GM19240 (cell line): ENCODE results near the gene EXOC5.
"Not testable (repeated sequence)": the region's sequence is repeated elsewhere in the genome, so short reads cannot be mapped to it uniquely, and the experiment has no call there.

ENCODE experiments used
- DNase-seq: peaks from one replicate; pipeline ENCODE4 v3.0.0; 2011; ENCODE audit warnings: low spot score; ENCODE audit not compliant: insufficient read length

The EXOC5 gene

GRCh38 chr14:57258221-57258620 is 10.5 kb downstream of the EXOC5 start:
- DNase-seq = not testable (repeated sequence)

- DNase-seq = no peak
Observed at GRCh38 chr14:57254884-57255283, 13.8 kb downstream of the EXOC5 start.

GRCh38 chr14:57246933-57247657 is 21.6 kb downstream of the EXOC5 start:
- no peak for DNase-seq

GRCh38 chr14:57245941-57246340 is 22.8 kb downstream of the EXOC5 start:
- no peak for DNase-seq

- DNase-seq = no peak
Observed at GRCh38 chr14:57244106-57244505, 24.6 kb downstream of the EXOC5 start.

- DNase-seq = no peak
Observed at GRCh38 chr14:57243320-57243719, 25.4 kb downstream of the EXOC5 start.

GRCh38 chr14:57240115-57240514 is 28.6 kb downstream of the EXOC5 start:
- not testable (repeated sequence) for DNase-seq

GRCh38 chr14:57232006-57232405 is 36.7 kb downstream of the EXOC5 start:
- DNase-seq = no peak

- DNase-seq = not testable (repeated sequence)
Observed at GRCh38 chr14:57228320-57228719, 40.4 kb downstream of the EXOC5 start.

- DNase-seq = no peak
Observed at GRCh38 chr14:57227083-57227482, 41.6 kb downstream of the EXOC5 start.

GRCh38 chr14:57221931-57222330 is 46.8 kb downstream of the EXOC5 start:
- DNase-seq = no peak

- no peak for DNase-seq
Observed at GRCh38 chr14:57212919-57213318, 55.8 kb downstream of the EXOC5 start.

GRCh38 chr14:57209561-57209960 is 59.1 kb downstream of the EXOC5 start:
- DNase-seq = no peak

GRCh38 chr14:57205938-57206337 is 62.8 kb downstream of the EXOC5 start:
- DNase-seq = no peak

GRCh38 chr14:57202672-57203071 is 66.0 kb downstream of the EXOC5 start:
- DNase-seq = not testable (repeated sequence)

- DNase-seq = no peak
Observed at GRCh38 chr14:57199921-57200320, 68.8 kb downstream of the EXOC5 start.

- DNase-seq = no peak
Observed at GRCh38 chr14:57189070-57189469, 79.6 kb downstream of the EXOC5 start.

- no peak for DNase-seq
Observed at GRCh38 chr14:57182760-57183503, 85.8 kb downstream of the EXOC5 start.

GRCh38 chr14:57179273-57179672 is 89.4 kb downstream of the EXOC5 start:
- DNase-seq = no peak

GRCh38 chr14:57174466-57174865 is 94.2 kb downstream of the EXOC5 start:
- no peak for DNase-seq

- DNase-seq = no peak
Observed at GRCh38 chr14:57171903-57172302, 96.8 kb downstream of the EXOC5 start.

GRCh38 chr14:57171363-57171762 is 97.3 kb downstream of the EXOC5 start:
- DNase-seq = no peak

- no peak for DNase-seq
Observed at GRCh38 chr14:57169901-57170300, 98.8 kb downstream of the EXOC5 start.
